HTERT RPE-1 (cell line): ENCODE measurements around the gene RBBP6.

ENCODE experiments used
- in situ Hi-C: fragments of 300-500 bp; cut with MboI; formaldehyde crosslinking; loops from 4 replicates; pipeline ENCODE4 v1.14.3; 2020; ENCODE audit warnings: low sequenced_read_pairs

Gene RBBP6

GRCh38 chr16:24524855-24525677 lies 14.3 kb upstream of the RBBP6 start:
- in situ Hi-C loops, result no loop called here

GRCh38 chr16:24525970-24526559 lies 13.3 kb upstream of the RBBP6 start:
- in situ Hi-C loops, result no loop called here

GRCh38 chr16:24526701-24527495 lies 12.5 kb upstream of the RBBP6 start:
- in situ Hi-C loops, result no loop called here

- in situ Hi-C loops, result no loop called here
Measured at GRCh38 chr16:24531166-24531565, 8.2 kb upstream of the RBBP6 start.

- in situ Hi-C loops, result no loop called here
Measured at GRCh38 chr16:24534620-24535019, 4.7 kb upstream of the RBBP6 start.

- in situ Hi-C loops, result no loop called here
Measured at GRCh38 chr16:24535827-24536226, 3.5 kb upstream of the RBBP6 start.

GRCh38 chr16:24536671-24537070 lies 2.7 kb upstream of the RBBP6 start:
- in situ Hi-C loops, result no loop called here

- in situ Hi-C loops, result no loop called here
Measured at GRCh38 chr16:24537474-24538337, 1.7 kb upstream of the RBBP6 start.

- in situ Hi-C loops, result no loop called here
Measured at GRCh38 chr16:24538756-24539294, 541 bp upstream of the RBBP6 start.

- in situ Hi-C loops, result no loop called here
Measured at GRCh38 chr16:24539850-24540601, 660 bp downstream of the RBBP6 start.

- in situ Hi-C loops, result no loop called here
Measured at GRCh38 chr16:24540602-24541210, 1.3 kb downstream of the RBBP6 start.

- in situ Hi-C loops, result no loop called here
Measured at GRCh38 chr16:24541233-24541933, 2.0 kb downstream of the RBBP6 start.

GRCh38 chr16:24543949-24544348 lies 4.6 kb downstream of the RBBP6 start:
- in situ Hi-C loops, result no loop called here

GRCh38 chr16:24544640-24545039 lies 5.3 kb downstream of the RBBP6 start:
- in situ Hi-C loops, result no loop called here

- in situ Hi-C loops, result no loop called here
Measured at GRCh38 chr16:24550295-24550694, 10.9 kb downstream of the RBBP6 start.

- in situ Hi-C loops, result no loop called here
Measured at GRCh38 chr16:24552705-24553246, 13.4 kb downstream of the RBBP6 start.

GRCh38 chr16:24553983-24554382 lies 14.6 kb downstream of the RBBP6 start:
- in situ Hi-C loops, result no loop called here

GRCh38 chr16:24555346-24555872 lies 16.0 kb downstream of the RBBP6 start:
- in situ Hi-C loops, result no loop called here
